Adrenal gland (tissue), 12 donors: ENCODE results near the gene FARP1. TPM values are rescaled to one million over a fixed set of nuclear protein-coding genes. Genes with fewer than 3 reads are reported as not detected.

Source experiments
- DNase-seq, 7 donors: peaks; one replicate each; pipeline ENCODE4 v3.0.0-alpha.2; 2019 to 2020
- H3K27ac ChIP-seq, 5 donors: fragments of 200-600 bp; sonication (generic) in 4 of 5; 1 replicate in 3 of 5; 2 replicates in 2 of 5; pipeline versions ENCODE4 v1.5.1 to v1.8.0; 2016 to 2020; ENCODE audit warnings: mild to moderate bottlenecking in 1 of 5
- H3K27me3 ChIP-seq: fragments of 200-600 bp; 2 replicates; pipeline ENCODE4 v1.8.0; 2021
- H3K36me3 ChIP-seq, 2 donors: fragments of 200-600 bp; replicated peaks in 1 of 2; 1 replicate in 1 of 2; 2 replicates in 1 of 2; pipeline versions ENCODE4 v1.5.1 to v1.8.0; 2018 to 2022
- H3K4me1 ChIP-seq, 2 donors: fragments of 200-600 bp; replicated peaks in 1 of 2; 1 replicate in 1 of 2; 2 replicates in 1 of 2; pipeline versions ENCODE4 v1.5.1 to v1.8.0; 2018 to 2021
- H3K4me3 ChIP-seq, 4 donors: fragments of 200-600 bp; sonication (generic) in 3 of 4; one replicate each; pipeline ENCODE4 v1.5.1; 2016 to 2018
- H3K9me3 ChIP-seq, 3 donors: fragments of 200-600 bp; sonication (generic) in 1 of 3; replicated peaks in 1 of 3; 1 replicate in 2 of 3; 2 replicates in 1 of 3; pipeline versions ENCODE4 v1.5.1 to v1.8.0; 2016 to 2021
- CTCF ChIP-seq, 6 experiments: fragments of 450-650 bp in 4 of 6; fragments of 200-600 bp in 2 of 6; sonication (generic) in 1 of 6; IDR thresholded peaks; 1 replicate in 5 of 6; 2 replicates in 1 of 6; pipeline versions ENCODE4 v1.5.1 to v1.8.0; 2016 to 2021; ENCODE audit warnings: antibody characterized with exemption in 6 of 6, mild to moderate bottlenecking in 2 of 6, moderate library complexity in 1 of 6
- POLR2A ChIP-seq, 2 donors: fragments of 450-650 bp; IDR thresholded peaks; one replicate each; pipeline ENCODE4 v1.6.1; 2017; ENCODE audit warnings: antibody characterized with exemption in 2 of 2, mild to moderate bottlenecking in 2 of 2, moderate library complexity in 1 of 2
- WGBS, 4 donors: extraction: QIAGEN DNeasy Blood & Tissue Kit in 2 of 4; methylation state at CpG; one replicate each; pipeline versions ENCODE4 v1.1.5 to v1.1.7; 2013 to 2017; 5-methylcytosine and 5-hydroxymethylcytosine counted together
- intact Hi-C, 2 donors: fragments of 100-400 bp; cut with DNase I; formaldehyde crosslinking; loops; one replicate each; pipeline versions ENCODE4 v1.14.1 to v1.15.0; 2022 to 2023
- polyA plus RNA-seq, 3 donors: library from polyadenylated mRNA; stranded (reverse); fragments of 200-250 nt in 2 of 3; fragments of 350-450 nt in 1 of 3; fragmentation: Illumina TruSeq in 1 of 3; extraction: RNeasy Lipid Tissue Mini Kit (QIAGEN cat#74804) in 1 of 3; gene quantifications; one replicate each; pipeline ENCODE4 v1.2.3, GENCODE V29; 2013 to 2014
- total RNA-seq, 9 donors: library from RNA; depleted of rRNA in 4 of 9; stranded (reverse); fragments of >200 nt in 4 of 9; fragments of 120-200 nt in 1 of 9; fragmentation: NEBNext Ultra II Directional in 1 of 9; extraction: Animal tissue kit (Norgen Biotek cat#: 25700) in 1 of 9; gene quantifications; one replicate each; pipeline versions ENCODE4 v1.1.0 to v1.2.4, GENCODE V29; 2013 to 2023
- donor health status: healthy with polysubstance abuse.
- donor health status: Bipolar disorder and iron deficiency.
- donor health status: DM: yes; HTN: yes; CAD: no.
- donor health status: DM: no; HTN: no; CAD: no.
- donor health status: DM: no; HTN: no; CAD: no.
- donor health status: DM: yes; HTN: yes; CAD: no.

Gene FARP1
- total and polyA plus RNA-seq, 12 donors, result 27.1 to 304 (median 71.6) TPM

- Histone ChIP-seq H3K9me3 (no peaks in the 10 kb centered on the region), H3K4me1 (peaks cover 26 to 40% of the 10 kb centered on the region in 2 donors), H3K36me3 (no peaks in the 10 kb centered on the region), H3K27me3 (no peaks in the 10 kb centered on the region), H3K27ac (peak overlapping the region in 4 of 5 donors; percentile 16 to 85 (median 77)), H3K4me3 (peak overlapping the region; percentile 29 to 95 (median 60))
- TF ChIP-seq POLR2A (IDR thresholded peaks at IDR 0.05), result no peak
- TF ChIP-seq CTCF (IDR thresholded peaks at IDR 0.05), result no peak
- DNase-seq, result peak in 2 of 7 donors; percentile 59 to 74
- intact Hi-C loops, result loop anchor here (10.0 kb wide), 2 partner anchors 72 to 252 kb away; no protein-coding TSS in a partner anchor
- 1% methylated on average over 44 to 66 of the region's 66 CpGs; no CpG with 5 or more reads in 2 of the 4 donors for WGBS, 4 donors
These were observed 261 bp downstream of the FARP1 start for GRCh38 chr13:98143157-98143553.

GRCh38 chr13:98143601-98144026 is 720 bp downstream of the FARP1 start:
- 0 to 2% (median 1%) methylated on average over 19 to 60 of the region's 60 CpGs for WGBS, 4 donors
- intact Hi-C loops, result loop anchor here (10.0 kb wide), 2 partner anchors 71 to 251 kb away; no protein-coding TSS in a partner anchor
- DNase-seq, result peak in 5 of 7 donors; percentile 30 to 44 (median 33)
- Histone ChIP-seq H3K4me3 (peak overlapping the region; percentile 29 to 95 (median 60)), H3K4me1 (peaks cover 26 to 43% of the 10 kb centered on the region in 2 donors), H3K27ac (peak overlapping the region in 4 of 5 donors; percentile 16 to 85 (median 77)), H3K27me3 (no peaks in the 10 kb centered on the region), H3K36me3 (no peaks in the 10 kb centered on the region), H3K9me3 (no peaks in the 10 kb centered on the region)
- no peak for TF ChIP-seq POLR2A (IDR thresholded peaks at IDR 0.05)
- no peak for TF ChIP-seq CTCF (IDR thresholded peaks at IDR 0.05)

- TF ChIP-seq CTCF (IDR thresholded peaks at IDR 0.05), result no peak
- H3K4me1 ChIP-seq, result peaks cover 26 to 43% of the 10 kb centered on the region in 2 donors
- H3K9me3 ChIP-seq, result no peaks in the 10 kb centered on the region
- H3K27ac ChIP-seq, result peak overlapping the region in 4 of 5 donors; percentile 16 to 85 (median 77)
- DNase-seq, result peak in 5 of 7 donors; percentile 22 to 57 (median 37)
- intact Hi-C loops, result loop anchor here (10.0 kb wide), 2 partner anchors 71 to 251 kb away; no protein-coding TSS in a partner anchor
- peak overlapping the region in 3 of 4 donors; percentile 46 to 95 (median 75) for H3K4me3 ChIP-seq
- H3K27me3 ChIP-seq, result no peaks in the 10 kb centered on the region
- 7 to 11% (median 8%) methylated on average over 11 to 21 of the region's 21 CpGs for WGBS, 4 donors
- H3K36me3 ChIP-seq, result no peaks in the 10 kb centered on the region
These were observed 1.3 kb downstream of the FARP1 start for GRCh38 chr13:98144027-98144741.

- Histone ChIP-seq H3K4me1 (peaks cover 26 to 43% of the 10 kb centered on the region in 2 donors), H3K36me3 (no peaks in the 10 kb centered on the region), H3K27me3 (no peaks in the 10 kb centered on the region), H3K9me3 (no peaks in the 10 kb centered on the region), H3K4me3 (peak overlapping the region in 1 of 4 donors; percentile 95), H3K27ac (peak overlapping the region in 3 of 5 donors; percentile 76 to 85 (median 78))
- DNase-seq, result peak in 6 of 7 donors; percentile 23 to 58 (median 40)
- TF ChIP-seq POLR2A (IDR thresholded peaks at IDR 0.05), result no peak
- TF ChIP-seq CTCF (IDR thresholded peaks at IDR 0.05), result peak in 2 of 6 experiments; percentile 14 to 20
- 34 to 40% (median 38%) methylated on average over 10 of the region's 10 CpGs for WGBS, 4 donors
- intact Hi-C loops, result loop anchor here (10.0 kb wide), 2 partner anchors 70 to 250 kb away; no protein-coding TSS in a partner anchor
These were observed 2.0 kb downstream of the FARP1 start for GRCh38 chr13:98144801-98145350.
